NCI-H1694 (cell line): ENCODE results near the gene KCNJ15.

Source experiments
- DNase-seq: peaks from one replicate; lab custom pipeline; 2025; lab: John Stamatoyannopoulos, UW

Gene KCNJ15

GRCh38 chr21:38268864-38269575 lies 12.2 kb downstream of the KCNJ15 start:
- no peak for DNase-seq

GRCh38 chr21:38269576-38269936 lies 12.8 kb downstream of the KCNJ15 start:
- no peak for DNase-seq

DNA sequence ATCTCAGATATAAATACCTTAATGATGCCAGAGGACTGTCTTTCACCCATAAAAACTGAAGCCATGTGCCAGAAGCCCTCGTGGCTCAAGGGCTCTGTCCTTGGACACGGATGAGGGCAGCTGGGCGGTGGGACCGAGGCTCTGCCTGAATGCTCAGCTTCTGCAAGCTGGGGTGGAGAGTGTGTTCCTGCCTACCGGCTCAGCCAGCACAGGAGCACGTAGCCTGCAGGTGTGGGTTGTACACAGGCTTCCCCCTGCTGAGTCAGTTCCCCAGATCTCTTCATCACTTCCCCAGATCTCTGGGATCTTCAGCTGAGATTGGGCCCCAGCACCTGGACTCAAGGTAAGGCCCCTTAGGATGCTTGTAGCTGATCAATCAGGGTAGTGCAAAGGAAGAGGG lies 15.4 kb downstream of the KCNJ15 start:
- DNase-seq: no peak

GRCh38 chr21:38273745-38274542 lies 17.2 kb downstream of the KCNJ15 start:
- DNase-seq: no peak

DNA sequence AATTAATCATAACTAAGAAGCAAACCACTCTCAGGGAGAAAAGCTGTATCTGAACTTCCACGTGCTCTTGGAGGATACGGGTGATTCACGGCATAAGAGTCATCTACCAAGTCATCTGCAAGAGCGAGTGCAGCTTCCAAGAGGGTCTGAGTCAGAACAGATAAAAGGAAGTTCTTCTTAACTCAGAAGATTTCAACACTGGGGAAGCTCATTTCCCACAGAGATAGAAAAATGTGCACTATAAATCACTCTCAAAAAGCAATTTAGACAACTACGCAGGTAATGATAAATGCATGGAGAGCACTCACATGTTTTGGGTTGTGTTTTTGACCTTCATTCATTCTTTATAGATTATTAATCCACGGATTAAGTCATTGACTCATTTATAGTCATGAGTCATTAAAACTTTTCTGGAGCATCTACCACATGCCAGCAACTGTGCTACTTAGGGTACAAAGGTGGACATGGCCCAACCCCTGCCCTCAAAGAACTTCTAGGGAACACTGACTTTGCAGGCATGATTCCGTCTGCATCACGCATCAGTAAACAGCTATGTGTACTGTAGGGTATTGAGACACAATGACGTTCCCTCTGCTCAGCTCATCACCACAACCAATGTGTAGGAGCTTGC lies 20.8 kb downstream of the KCNJ15 start:
- no peak for DNase-seq

DNA sequence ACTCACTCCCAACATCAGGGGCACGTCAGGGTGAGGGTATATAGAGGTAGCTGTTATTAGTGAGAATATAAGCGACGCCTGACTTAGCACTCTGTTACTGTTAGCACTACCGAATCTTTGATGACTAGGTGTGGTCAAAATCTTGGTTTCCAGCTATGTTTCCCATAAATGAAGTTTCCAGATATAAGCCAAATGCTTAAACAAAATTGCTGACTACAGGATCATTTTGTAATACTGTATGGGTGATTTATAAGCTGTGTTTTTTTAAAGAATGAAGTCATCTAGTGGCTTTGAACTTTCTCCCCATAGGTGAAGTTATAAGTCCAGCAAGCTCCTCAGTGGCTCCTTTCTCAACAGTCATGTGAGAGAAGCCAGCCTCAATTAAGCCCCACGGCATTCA lies 23.7 kb downstream of the KCNJ15 start:
- DNase-seq: no peak

DNA sequence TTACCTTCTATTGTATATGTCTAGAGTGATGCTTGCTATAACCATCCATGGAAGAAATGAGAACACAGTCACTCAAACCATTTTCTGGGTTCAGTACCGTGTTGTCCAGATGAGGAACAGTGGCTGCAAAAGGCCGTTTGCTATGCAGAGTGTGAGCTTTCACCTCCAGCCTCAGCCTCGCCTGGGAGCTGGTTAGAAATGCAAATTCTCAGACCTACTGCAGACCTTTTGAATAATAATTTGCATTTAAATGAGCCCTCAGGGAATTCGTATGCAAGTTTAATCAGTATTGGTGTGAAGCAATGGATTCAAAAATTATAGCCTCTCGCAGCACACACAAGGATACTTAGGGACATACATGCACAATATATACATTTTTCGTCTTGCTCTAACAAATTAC lies 24.1 kb downstream of the KCNJ15 start:
- DNase-seq: no peak

- no peak for DNase-seq
These were observed 26.1 kb downstream of the KCNJ15 start for GRCh38 chr21:38282921-38283320.

- DNase-seq: no peak
These were observed 27.4 kb downstream of the KCNJ15 start for GRCh38 chr21:38284216-38284615.

- no peak for DNase-seq
These were observed 30.1 kb downstream of the KCNJ15 start for GRCh38 chr21:38286739-38287471.

- no peak for DNase-seq
These were observed 30.7 kb downstream of the KCNJ15 start for GRCh38 chr21:38287476-38287875.

GRCh38 chr21:38289705-38290485 lies 33.1 kb downstream of the KCNJ15 start:
- DNase-seq: no peak

- DNase-seq: no peak
These were observed 34.0 kb downstream of the KCNJ15 start for GRCh38 chr21:38290809-38291208.

- no peak for DNase-seq
These were observed 35.1 kb downstream of the KCNJ15 start for GRCh38 chr21:38291874-38292273.

- DNase-seq: no peak
These were observed 36.3 kb downstream of the KCNJ15 start for GRCh38 chr21:38293113-38293512.

DNA sequence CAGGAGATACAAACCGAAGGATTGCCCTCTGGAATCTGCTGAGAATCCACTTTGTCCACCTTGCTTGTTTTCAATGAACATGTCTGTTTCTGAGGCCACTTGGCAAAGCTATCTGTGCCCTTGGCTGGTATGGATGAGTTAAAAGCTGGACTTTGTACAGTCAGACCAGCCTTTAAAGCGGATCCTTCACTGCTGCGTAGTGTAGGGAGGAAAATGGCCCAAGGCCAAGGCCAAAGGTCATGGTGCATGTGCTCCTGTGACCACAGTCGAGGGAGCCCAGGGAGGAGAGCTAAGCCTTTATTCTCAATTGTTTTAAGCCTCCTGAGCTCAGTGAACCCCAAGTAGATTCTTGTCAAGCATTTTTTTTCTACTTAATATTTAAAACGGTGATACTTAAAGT lies 37.0 kb downstream of the KCNJ15 start:
- DNase-seq: no peak

GRCh38 chr21:38294609-38295008 lies 37.8 kb downstream of the KCNJ15 start:
- no peak for DNase-seq

- no peak for DNase-seq
These were observed 39.4 kb downstream of the KCNJ15 start for GRCh38 chr21:38295997-38296764.

DNA sequence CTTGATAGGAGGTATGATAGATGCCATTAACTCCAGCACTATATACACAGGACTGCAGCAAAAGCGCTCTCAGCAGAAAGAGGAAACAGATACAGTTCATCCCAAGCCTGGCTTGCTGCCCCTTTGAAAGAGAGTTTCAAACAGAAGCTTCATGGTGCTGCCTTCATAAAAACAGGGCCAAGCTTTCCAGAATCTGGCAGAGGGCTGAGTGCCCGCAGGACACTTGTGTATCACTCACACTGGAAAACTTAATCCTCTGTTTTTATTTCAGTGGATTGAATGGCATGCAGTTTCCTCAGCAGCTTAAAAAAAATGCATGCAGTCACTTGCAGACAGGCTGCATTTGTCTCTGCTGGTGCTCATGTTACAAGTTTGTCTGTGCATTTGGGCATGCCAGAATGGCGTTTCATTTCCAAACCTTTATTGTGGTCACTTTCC lies 40.4 kb downstream of the KCNJ15 start:
- no peak for DNase-seq

DNA sequence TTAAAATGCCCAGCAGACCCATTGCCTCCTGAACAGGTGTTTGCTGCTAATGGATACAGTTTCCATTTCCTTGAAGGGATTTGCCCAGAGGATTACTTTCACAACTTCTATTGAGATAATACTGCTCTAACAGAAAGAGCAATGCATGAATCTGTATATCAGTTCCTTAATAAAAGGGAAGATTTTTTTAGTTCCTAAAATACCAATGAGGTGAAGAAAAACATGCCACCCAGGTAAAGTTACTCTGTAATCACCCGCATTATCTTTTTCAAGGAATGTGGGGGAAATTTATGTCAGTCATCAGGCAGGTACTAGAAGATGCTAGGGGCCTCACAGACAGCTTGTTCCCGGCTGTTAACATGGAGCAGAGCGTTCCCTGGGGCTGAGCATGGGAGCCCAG lies 41.1 kb downstream of the KCNJ15 start:
- no peak for DNase-seq

- DNase-seq: no peak
These were observed 42.0 kb downstream of the KCNJ15 start for GRCh38 chr21:38298832-38299231.
